Colonic mucosa (tissue), 4 donors: ENCODE results near the gene TMEM31. TPM values are rescaled to one million over a fixed set of nuclear protein-coding genes. Genes with fewer than 3 reads are reported as not detected.
"Not testable (repeated sequence)": the region's sequence is repeated elsewhere in the genome, so short reads cannot be mapped to it uniquely, and the experiment has no call there.

Experiments used
- DNase-seq: peaks from one replicate; pipeline ENCODE4 v3.0.0-alpha.2; 2020
- H3K27ac ChIP-seq: fragments of 200-600 bp; one replicate; pipeline ENCODE4 v1.8.0; 2021
- H3K27me3 ChIP-seq: fragments of 200-600 bp; one replicate; pipeline ENCODE4 v1.8.0; 2021
- H3K36me3 ChIP-seq: fragments of 200-600 bp; one replicate; pipeline ENCODE4 v1.8.0; 2021
- H3K4me1 ChIP-seq: fragments of 200-600 bp; one replicate; pipeline ENCODE4 v1.8.0; 2021; ENCODE audit warnings: mild to moderate bottlenecking
- H3K4me3 ChIP-seq: fragments of 200-600 bp; one replicate; pipeline ENCODE4 v1.8.0; 2021
- H3K9ac ChIP-seq, 2 donors: one replicate each; pipeline ENCODE4 v1.7.0; 2013; ENCODE audit warnings: control low read depth in 2 of 2, low read depth in 2 of 2, low read length in 2 of 2
- H3K9me3 ChIP-seq: fragments of 200-600 bp; one replicate; pipeline ENCODE4 v1.8.0; 2021
- intact Hi-C: fragments of 100-400 bp; cut with DNase I; formaldehyde crosslinking; loops from one replicate; pipeline ENCODE4 v1.14.1; 2022
- total RNA-seq, 2 donors: library from RNA; stranded (reverse); fragmentation: NEBNext Ultra II Directional in 1 of 2; extraction: Animal tissue kit (Norgen Biotek cat#: 25700) in 1 of 2; gene quantifications; one replicate each; pipeline ENCODE4 v1.2.1, GENCODE V29; 2021
- TF ChIP-seq, protein P1 (sequence below): fragments of 200-600 bp; IDR thresholded peaks from one replicate; pipeline ENCODE4 v1.8.0; 2022; ENCODE audit warnings: antibody characterized with exemption, mild to moderate bottlenecking
- donor health status: healthy.
- donor health status: DM: no; HTN: no; CAD: no.
- donor health status: DM: no; HTN: no; CAD: no.

The TMEM31 gene
- total RNA-seq, 2 donors from 2014 or later, result not detected

DNA sequence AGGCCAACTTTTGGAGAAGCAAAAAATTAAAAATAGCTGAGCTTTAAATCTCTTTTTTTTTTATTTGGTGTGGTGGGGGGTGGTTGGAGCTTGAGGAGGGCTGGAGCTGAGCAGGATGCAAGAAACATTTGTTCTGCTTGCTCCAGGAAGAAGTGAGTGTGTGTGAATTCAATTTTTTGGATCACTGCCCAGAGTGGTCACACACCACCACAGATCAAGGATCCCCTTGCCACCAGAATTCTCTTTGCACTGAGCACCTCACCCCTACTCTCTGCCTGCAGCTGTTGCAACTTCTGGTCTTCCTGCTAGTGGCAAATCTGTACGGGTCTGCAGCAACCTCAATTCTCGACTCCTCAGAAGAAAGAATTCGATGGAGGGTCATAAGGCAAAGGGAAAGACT, 46.0 kb downstream of the TMEM31 start:
- H3K4me3 ChIP-seq, result no peak overlapping the region
- TF ChIP-seq, protein P1, sequence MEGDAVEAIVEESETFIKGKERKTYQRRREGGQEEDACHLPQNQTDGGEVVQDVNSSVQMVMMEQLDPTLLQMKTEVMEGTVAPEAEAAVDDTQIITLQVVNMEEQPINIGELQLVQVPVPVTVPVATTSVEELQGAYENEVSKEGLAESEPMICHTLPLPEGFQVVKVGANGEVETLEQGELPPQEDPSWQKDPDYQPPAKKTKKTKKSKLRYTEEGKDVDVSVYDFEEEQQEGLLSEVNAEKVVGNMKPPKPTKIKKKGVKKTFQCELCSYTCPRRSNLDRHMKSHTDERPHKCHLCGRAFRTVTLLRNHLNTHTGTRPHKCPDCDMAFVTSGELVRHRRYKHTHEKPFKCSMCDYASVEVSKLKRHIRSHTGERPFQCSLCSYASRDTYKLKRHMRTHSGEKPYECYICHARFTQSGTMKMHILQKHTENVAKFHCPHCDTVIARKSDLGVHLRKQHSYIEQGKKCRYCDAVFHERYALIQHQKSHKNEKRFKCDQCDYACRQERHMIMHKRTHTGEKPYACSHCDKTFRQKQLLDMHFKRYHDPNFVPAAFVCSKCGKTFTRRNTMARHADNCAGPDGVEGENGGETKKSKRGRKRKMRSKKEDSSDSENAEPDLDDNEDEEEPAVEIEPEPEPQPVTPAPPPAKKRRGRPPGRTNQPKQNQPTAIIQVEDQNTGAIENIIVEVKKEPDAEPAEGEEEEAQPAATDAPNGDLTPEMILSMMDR, result no peak
- H3K4me1 ChIP-seq, result no peaks in the 10 kb centered on the region
- DNase-seq, result no peak
- H3K9ac ChIP-seq, result no peak overlapping the region
- intact Hi-C loops, result no loop called here
- no peak overlapping the region for H3K27ac ChIP-seq
- no peaks in the 10 kb centered on the region for H3K27me3 ChIP-seq
- no peaks in the 10 kb centered on the region for H3K36me3 ChIP-seq
- no peaks in the 10 kb centered on the region for H3K9me3 ChIP-seq

DNA sequence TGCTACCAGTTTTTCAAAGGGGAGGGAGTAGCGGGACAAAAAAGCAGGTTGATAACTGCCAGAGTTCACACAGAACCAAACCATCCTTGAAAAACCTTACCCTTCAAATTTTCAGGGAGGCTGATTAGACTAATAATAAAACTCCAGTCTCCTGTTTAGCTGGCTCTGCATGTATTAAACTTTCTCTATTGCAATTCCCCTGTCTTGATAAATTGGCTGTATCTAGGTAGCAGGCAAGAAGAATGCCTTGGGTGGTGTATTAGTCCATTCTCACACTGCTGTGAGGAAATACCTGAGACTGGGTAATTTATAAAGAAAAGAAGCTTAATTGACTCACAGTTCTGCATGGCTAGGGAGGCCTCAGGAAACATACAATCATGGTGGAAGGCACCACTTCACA, 47.8 kb downstream of the TMEM31 start:
- H3K9me3 ChIP-seq, result no peaks in the 10 kb centered on the region
- no peaks in the 10 kb centered on the region for H3K4me1 ChIP-seq
- no peak for DNase-seq
- no peak overlapping the region for H3K9ac ChIP-seq
- H3K27ac ChIP-seq, result no peak overlapping the region
- H3K4me3 ChIP-seq, result no peak overlapping the region
- H3K36me3 ChIP-seq, result no peaks in the 10 kb centered on the region
- TF ChIP-seq, protein P1, result no peak
- no peaks in the 10 kb centered on the region for H3K27me3 ChIP-seq
- intact Hi-C loops, result no loop called here

DNA sequence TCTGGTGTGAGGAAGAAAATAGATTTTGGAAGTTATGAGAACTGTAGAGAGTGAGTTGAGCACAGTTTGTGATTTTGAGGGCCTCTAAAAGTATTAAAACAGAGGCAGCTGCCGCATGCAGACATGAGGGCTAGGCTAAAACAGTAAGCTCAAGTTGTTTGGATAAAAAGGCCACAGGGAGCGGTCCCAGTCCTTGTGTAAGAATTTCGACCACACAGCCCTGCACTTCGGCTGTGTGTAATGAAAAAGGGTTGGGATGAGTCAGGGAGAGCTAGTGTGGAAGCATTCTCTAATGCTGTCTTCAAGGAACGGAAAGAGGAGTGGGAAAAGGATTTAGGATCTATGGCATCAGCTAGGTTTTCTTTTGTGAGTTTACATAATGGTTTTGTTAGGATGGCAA, 52.8 kb downstream of the TMEM31 start:
- H3K4me3 ChIP-seq, intact Hi-C loops, DNase-seq, H3K4me1 ChIP-seq, H3K36me3 ChIP-seq, H3K27ac ChIP-seq, H3K9me3 ChIP-seq, H3K27me3 ChIP-seq, H3K9ac ChIP-seq: not testable (repeated sequence)

Other genes starting within 250 kb of the TMEM31 start
- gene RAB40A, start 191.4 kb upstream of the TMEM31 start, total RNA-seq, result under 1 TPM; 0.10 to 0.16 TPM
- 10 to 100 TPM; 19.0 to 21.1 TPM for gene TCEAL4, start 125.4 kb upstream of the TMEM31 start, total RNA-seq
- 1 to 10 TPM; 4.9 to 7.8 TPM for gene TCEAL3, start 102.9 kb upstream of the TMEM31 start, total RNA-seq
- 10 to 100 TPM; 11.2 to 13.0 TPM for gene TCEAL1, start 81.9 kb upstream of the TMEM31 start, total RNA-seq
- 100 to 1,000 TPM; 198 to 266 TPM for gene MORF4L2, start 24.2 kb upstream of the TMEM31 start, total RNA-seq
- 10 to 100 TPM in 1 of 2 donors, 1 to 10 TPM in 1; 4.0 to 11.2 TPM for gene PLP1, start 65.9 kb downstream of the TMEM31 start, total RNA-seq
- 1 to 10 TPM in 1 of 2 donors, under 1 TPM in 1; 0.54 to 1.2 TPM for gene RAB9B, start 121.3 kb downstream of the TMEM31 start, total RNA-seq